GM18873 (cell line): ENCODE data around the gene HDAC5.
"Not testable (repeated sequence)": the region's sequence is repeated elsewhere in the genome, so short reads cannot be mapped to it uniquely, and the experiment has no call there.

Experiments
- ATAC-seq: cut with Tn5 transposase; IDR thresholded peaks from one replicate; pipeline ENCODE4 v1.9.1; 2021; ENCODE audit warnings: mild to moderate bottlenecking, moderate library complexity, moderate number of reproducible peaks; ENCODE audit not compliant: unreplicated experiment, low FRiP score

The HDAC5 gene

DNA sequence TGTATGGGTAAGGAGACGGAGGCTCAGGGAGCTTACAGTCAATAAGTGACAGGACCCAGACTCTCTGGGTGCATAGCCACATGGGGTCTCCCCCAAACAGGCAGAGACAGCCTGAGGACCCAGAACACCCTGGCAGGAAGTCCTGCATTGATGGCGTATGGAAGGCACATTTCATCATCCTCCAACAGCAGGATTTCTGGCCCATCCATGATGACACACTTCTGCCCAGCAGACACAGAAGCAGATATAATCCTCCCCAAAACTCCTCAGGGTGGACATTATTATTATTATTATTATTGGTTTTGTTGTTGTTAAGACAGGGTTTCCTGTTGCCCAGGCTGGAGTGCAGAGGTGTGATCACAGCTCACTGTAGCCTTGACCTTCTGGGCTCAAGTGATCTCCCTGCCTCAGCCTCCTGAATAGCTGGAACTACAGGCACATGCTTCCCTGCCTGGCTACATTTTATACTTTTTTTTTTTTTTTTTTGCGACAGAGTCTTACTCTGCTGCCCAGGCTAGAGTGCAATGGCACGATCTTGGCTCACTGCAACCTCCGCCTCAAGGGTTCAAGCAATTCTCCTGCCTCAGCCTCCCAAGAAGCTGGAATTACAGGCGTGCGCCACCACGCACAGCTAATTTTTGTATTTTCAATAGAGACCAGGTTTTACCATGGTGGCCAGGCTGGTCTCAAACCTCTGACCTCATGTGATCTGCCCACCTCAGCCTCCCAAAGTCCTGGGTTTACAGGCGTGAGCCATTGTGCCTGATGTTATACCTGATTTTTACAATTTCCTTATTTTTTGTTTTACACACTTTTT, 11.5 kb upstream of the HDAC5 start:
- no peak for ATAC-seq

DNA sequence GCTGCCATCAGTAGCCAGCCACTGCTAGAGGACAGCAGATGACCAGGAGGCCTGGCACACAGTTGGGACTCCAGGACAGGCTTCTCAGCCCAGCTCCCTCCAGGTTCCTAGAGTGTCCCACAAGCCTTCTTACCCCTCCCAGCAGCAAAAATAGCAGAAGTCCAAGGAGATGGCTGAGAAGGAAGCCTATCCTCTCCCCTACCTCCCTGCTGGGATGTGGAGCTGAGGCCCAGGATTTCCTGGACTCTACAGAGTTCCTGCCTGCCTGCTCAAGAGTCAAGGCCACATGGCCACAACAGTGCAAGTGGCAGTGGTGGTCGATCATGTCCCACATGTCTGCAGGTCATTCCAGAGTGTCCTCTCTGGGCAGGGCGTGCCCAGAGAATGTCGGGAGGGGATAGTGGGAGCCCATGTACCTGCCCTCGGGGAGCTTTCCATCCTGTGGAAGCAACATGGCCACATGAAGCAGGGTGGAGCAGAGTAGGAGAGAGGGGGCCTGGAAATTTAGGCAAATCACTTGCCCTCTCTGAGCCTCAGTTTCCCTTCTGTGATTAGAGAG, 10.6 kb upstream of the HDAC5 start:
- no peak for ATAC-seq

DNA sequence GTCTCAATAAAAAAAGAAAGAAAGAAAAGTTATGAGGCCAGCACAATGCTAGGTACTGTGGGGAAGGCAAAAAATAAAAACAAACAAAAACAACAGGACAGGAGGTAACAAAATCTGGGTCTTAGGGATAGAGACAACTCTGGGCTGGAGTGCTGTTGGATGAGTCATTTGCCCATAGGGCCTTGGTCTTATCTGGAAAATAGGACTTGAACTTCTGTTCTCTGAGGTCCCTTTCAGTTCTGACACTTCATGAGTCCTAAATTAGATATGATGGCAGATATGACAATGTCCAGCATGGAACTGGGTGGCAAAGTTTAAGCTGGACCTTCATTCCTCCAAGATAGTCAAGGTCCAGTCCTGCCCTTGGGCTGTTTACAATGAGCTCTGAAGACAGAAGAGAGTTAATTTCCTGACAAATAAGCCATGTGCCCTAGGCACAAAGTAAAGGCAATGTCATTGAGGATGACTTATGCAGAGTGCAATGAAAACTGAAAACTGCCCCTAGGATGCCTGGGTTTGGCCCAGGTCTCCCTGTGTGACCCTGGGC, 8.9 kb upstream of the HDAC5 start:
- no peak for ATAC-seq

DNA sequence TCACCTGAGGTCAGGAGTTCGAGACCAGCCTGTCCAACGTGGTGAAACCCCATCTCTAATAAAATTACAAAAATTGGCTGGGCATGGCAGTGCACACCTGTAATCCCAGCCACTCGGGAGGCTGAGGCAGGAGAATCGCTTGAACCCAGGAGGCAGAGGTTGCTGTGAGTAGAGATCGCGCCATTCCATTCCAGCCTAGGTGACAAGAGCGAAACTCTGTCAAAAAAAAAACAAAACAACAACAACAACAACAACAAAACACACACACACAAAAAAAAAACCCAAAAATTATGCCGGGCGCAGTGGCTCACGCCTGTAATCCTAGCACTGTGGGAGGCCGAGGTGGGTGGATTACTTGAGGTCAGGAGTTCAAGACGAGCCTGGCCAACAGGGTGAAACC, 7.9 kb upstream of the HDAC5 start:
- not testable (repeated sequence) for ATAC-seq

DNA sequence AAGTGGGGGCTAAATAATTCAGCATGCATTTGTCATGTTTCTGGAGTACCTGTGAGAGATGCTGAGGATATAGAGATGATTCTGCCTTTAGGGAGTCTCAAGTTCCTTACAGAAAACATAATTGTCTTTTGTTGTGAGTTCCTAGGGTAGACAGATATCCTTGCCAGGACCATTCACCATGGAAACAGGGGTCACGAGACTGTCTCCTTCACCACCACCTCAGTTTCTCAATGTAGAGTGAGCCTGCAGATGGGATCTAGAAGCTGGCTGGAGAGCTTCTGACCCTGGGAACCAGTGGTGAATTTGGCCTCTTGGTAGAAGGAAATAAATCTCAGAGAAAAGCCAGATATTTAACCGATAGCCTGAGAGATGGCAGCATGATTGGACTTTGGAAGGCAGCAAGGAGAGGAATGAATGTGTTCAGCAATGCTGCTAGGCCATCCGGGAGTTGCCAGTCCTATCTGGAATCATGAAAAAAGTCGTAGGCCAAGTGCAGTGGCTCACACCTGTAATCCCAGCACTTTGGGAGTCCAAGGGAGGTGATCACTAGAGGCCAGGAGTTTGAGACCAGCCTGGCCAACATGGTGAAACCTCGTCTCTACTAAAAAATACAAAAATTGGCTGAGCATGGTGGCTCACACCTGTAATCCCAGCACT, 7.4 kb upstream of the HDAC5 start:
- no peak for ATAC-seq

DNA sequence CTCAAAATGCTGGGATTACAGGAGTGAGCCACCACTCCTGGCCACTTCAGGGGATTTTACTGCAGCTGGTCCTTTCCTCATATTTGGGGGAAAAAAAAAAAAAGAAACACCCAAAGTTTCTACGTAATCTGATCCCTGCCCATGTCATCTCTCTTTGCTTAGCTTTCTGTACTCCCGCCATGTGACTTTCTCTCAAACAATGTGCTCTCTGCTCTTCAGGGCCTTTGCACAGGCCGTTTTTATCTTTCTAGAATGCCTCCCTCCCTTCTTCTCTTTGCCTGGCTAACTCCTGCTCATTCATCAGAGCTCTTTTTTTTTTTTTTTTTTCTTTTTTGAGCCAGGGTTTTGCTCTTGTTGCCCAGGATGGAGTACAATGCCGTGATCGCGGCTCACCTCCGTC, 4.9 kb upstream of the HDAC5 start:
- no peak for ATAC-seq

DNA sequence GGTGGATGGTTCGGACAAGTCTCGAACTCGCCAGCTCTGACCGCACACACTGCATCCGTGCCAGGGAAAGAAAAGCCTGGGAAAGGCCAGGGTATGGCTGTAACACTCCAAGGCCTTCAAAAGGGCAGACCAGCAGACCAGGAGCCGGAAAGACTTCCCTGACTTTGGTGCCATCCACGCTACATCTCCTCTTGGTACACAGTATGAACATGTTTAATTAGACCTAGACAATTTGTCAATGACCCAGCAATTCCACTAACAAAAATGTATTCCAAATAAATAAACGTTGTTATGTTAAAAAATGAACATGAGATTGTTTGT, 637 bp upstream of the HDAC5 start:
- no peak for ATAC-seq

DNA sequence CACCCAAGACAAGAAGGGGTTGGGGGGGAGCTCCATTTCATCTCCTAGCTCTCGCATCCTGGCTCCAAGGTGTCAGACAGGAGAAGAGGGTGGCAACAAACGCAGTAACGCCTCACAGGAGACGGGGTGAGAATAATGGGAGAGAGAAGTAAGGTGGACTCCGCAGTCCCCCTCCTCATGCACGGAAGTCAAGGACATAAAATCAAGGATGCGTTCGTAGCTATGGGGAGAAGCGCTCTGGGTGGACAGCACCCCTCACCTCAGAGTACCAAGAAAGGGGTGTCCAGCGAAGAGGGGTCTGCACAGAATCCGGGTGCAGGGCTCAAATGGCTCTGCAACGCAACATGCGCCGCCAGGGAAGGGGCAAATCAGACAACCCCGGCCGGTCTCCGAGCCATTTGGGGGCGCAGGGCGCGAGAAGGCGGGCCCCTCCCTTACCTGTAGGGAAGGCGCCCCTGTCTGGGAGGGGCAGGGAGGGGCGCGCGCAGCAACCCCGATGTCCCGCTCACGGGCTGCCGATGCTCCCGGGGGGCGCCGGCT, 555 bp downstream of the HDAC5 start:
- peak; percentile 12 for ATAC-seq

DNA sequence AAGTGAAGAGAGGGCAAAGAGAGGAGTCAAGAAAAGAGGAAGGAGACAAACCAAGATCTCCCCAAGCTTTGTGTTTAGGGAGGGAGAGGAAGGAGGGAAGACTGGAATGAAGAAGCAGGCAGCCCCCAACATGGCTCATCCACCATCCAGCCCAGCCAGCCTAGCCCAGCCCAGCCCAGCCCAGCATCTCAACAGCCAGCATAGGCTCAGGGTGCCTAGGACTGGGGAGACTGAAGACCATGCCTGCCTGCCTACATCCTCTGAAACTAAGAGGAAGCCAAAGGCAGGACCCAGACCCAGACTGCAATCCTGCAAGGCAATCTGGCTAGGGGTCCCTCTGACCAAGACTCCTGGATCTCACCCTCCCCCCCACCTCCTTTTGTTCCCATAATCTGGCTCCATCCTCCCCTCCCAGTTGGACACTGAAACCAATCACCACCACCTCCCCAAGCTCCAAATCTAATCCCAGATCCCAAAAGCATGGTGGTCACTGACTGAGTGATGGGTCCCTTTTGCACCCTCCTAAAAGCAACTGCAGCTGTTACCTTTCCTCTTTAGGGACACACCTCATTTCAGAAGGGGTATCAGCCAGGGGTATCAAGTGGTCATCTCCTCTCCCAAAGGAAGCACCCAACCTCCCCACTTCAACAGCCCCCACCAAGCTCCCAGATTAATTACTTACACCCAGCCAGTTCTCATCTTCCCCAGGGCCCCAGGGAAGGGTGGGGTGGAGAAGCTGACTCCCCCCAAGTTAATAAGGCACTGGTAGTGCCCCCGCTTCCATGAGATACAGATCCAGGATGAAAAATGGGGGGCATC, 1.2 kb downstream of the HDAC5 start:
- ATAC-seq = no peak

DNA sequence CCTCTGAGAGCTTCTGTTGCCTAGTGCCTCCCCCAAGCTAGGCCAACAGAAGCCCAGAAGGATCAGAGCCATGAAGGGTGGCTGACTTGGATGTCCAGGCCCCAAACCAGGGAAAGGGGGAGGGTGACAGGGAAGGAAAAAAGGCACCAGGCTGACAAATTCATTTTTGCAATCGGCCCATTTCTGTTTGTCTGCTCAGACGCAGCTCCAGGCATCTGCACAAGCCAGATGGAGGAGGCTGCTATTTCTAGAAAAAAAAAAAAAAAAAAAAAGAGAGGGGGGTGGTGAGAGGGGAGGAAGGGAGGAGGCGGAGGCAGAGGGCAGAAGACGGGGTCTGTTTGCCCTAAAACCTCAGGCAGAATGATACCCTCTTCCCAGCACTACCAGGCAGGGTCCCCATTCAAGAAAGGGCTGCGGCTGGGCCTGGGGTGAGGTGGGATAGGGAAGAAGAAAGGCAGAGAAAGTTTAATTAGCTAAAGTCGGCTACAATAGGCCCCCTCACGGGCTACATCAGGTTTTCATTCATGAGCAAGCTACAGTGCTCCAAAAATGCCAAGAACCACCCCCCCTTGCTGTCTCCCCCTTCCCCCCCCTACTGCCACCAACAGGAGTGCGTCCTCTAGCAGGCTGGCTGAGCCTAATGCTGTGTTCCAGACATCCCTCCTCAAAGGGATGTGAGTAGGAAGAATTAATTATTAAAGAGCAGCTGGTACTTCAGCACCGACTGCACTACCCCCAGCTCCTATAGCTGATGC, 2.4 kb downstream of the HDAC5 start:
- no peak for ATAC-seq

DNA sequence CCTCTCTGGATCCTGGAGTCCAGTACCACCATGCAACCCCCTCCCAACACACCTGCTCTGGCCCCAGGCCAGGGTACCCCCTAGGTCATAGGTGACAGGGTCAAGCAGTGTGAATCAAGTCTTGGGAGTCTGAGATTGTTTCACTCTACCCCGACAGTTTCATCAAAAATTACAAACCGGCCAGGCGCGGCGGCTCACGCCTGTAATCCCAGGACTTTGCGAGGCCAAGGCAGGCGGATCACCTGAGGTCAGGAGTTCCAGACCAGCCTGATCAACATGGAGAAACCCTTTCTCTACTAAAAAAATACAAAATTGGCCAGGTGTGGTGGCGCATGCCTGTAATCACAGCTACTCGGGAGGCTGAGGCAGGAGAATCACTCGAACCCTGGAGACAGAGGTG, 3.2 kb downstream of the HDAC5 start:
- not testable (repeated sequence) for ATAC-seq

DNA sequence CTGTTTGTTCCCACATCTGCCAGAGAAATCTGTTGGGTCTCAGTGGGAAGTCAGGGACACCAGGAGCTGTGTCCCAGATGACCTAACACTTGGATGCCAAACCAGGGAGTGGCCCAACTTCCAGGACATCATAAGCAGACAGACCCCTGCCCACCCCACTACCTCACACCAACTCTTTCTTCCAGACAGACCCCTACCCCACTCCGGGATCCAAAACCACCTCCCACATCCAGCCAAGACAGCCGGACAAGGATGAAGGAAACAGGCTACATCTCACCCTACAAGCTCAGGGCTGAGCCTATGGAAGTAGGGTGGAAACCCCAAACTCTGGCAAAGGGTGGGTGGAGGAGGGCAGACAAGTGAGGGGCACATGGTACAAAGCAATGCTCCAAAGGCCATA, 3.6 kb downstream of the HDAC5 start:
- ATAC-seq = no peak

DNA sequence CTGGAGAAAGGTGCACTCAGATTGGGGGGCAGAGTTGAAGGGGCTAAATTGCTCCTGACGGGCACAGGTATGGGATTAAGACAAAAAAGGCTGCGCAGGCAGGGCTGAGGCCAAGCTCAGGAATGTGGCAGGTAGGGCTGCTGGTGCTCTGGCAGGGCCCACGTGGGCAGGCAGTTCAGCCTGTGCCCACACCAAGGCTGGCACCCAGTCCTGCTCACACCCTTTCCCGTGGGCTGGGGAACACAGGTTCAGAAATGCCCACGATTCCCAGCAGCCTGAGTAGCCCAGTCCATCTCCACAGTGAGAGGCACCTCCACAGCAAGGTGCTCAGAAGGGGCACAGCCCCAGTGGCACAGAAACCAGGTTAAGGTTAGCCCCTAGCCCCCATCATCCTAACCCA, 4.4 kb downstream of the HDAC5 start:
- ATAC-seq = no peak

DNA sequence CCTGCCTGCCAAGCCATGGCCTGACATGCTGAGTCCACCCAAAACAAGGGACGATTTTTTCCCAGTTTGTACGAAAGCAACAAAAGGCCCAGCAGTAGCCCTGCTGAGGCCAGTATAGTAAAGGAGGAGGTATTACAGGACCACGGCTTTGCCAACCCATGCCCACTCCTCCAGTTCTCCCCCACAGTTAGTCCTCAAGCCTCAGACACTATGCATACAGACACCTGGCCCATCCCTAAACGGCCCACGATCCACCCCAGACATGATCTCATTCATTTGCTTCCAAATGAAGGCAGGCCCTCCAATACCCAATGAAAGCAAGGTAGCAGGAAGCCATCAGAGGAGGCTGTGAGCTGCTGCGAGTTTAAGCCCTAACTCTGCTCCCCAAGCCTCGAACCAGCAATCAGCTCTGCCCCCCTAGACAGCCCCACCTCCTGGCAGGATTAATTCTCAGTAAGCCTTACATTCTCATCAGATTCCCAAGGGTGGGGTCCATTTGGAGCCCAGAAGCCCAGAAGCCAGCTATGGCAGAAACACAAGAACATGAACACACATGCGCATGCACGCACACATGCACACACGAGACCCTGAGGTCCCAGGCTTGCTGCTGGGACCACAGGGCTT, 4.9 kb downstream of the HDAC5 start:
- no peak for ATAC-seq

DNA sequence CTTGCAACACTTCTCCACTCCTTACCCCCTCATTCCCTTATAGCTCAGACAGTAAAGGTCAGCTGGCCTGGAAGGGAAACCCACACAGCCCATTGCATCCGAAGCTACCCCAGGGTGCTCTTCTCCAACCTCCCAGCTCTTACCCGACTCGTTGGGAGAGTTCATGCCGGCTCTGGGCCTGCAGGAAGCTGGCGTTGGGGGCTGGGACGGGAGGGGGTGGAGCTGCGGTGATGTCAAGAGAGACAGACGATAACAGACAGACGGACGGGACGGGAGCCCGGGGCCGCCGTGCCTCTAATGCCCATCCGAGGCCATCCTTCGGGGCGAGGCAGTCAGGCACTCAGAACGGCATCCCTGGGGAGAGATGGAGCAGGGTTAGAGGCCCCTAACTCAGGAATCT, 6.1 kb downstream of the HDAC5 start:
- no peak for ATAC-seq

DNA sequence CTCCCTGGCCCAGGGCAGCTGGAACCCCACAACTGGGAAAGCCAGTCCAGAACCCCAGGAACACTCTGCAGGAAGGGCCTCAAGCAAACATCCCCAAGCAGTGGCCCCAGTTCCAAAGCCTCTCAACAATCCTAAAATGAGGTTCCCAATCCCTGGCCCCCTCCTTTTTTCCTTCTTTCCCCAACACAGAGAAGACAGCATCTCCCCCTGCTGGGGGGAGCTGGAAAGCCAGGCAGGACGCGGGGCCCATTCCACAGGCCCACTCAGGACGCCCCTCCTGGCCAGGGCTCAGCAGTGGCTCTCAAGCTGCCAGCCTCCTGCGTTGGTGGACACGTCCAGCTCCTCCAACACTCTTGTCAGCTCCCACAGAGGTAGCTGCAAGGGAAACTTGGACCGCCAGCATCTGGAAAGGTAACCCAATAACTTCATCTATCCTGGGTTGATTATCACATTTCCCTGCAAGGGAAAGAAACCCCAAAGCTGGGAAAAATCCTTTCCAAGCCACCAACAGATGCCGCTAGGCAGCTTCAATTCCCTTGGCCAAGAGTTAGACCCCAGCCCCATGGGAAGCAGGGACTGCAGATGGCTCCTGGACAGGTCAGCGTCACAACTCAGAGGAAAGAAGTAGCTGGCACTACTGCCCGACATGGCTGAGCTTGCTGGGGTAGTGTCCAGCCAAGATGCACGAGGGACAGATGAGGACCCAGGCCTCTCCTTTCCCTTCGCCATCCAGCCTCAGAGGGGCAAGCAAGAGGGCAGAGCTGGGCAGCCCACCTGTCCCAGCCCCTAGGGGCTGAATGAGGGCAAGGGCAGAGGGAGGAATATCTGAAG, 7.6 kb downstream of the HDAC5 start:
- no peak for ATAC-seq

DNA sequence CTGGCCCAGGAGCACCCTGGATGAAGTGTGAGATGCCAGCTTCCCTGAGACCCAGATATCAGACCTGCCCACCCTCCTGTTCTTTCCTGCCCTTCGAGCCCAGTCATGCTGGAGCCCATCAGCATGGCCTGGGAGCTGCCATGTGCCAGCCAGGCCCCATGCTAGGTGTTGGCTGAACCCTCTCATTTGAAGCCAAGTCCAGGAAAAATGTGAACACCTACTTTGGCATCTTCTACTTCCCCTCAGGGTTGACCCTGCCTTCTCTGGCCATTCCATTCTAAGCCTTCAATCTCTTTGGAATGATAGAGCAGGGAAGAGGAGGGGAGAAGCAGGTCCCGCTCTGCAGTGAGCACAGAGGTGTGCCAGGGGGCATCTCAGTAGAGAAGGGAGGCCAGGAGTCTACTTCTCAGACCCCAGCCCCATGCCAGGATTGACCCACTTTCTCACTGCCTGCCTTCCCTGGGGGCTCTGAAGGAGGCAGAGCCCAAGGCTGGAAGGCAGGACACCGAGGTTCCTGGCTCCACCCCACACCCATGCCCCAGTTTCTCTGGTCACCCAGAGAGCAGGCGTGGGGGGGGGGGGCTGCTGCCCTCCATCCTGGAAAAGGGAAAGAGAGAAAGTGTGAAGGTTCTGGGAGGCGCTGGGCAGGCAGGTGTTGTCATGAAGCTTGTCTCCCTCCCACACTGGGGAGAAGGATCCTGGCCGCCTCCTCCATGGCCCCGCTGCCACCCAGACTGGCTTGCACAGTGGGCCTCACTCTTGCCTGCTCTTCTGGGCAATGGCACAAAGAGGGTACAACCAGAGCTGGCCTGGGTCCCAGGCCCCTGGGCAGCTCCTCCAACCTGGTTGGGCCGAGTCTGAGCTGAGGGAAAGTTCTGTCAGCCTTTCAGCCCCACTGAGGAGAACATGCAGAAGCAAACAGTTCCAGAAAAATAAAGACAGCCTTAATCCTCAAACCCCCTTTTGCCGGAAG, 9.3 kb downstream of the HDAC5 start:
- ATAC-seq = no peak
